GM19395 (cell line): ENCODE results near the gene DCDC2.
"Not testable (repeated sequence)": the region's sequence is repeated elsewhere in the genome, so short reads cannot be mapped to it uniquely, and the experiment has no call there.

ENCODE experiments used
- ATAC-seq: cut with Tn5 transposase; IDR thresholded peaks from one replicate; pipeline ENCODE4 v1.9.1; 2021; ENCODE audit warnings: mild to moderate bottlenecking, moderate library complexity; ENCODE audit not compliant: unreplicated experiment

The DCDC2 gene

DNA sequence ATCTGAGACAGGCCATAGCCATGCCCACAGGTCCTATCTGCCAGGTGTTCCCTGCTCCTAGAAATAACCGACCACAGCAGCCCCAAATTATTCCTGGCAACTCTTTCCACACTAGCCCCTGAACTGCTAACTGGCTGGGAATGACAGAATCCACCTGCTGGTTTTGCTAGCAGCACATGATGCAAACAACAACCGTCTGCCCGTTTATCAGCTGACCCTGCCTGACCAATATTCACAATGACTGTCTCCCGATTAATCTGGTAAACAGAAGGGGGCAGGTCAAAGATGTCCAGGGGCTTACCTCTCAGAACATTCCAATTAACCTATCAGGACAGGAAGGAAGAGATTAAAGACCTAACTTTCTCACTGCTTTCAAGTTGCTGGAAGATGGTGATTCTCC, 130.3 kb downstream of the DCDC2 start:
- ATAC-seq, result no peak

DNA sequence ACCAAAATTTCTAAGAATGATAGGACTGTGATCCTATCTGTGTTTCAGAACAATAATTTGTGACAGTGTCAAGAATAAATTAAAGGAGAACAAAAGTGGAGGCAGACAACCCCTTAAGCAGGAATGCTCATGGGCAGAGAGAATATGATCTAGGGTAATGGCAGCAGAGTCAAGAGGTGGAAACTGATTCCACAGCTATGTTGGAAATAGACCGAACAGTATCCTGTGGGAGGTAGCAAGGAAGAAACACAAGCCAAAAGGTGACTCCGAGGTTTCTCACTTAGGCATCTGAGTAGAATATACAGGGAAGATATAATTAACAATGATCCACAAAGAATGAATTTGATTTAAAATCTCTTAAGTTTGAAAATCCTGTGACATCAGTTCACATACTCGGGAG, 131.3 kb downstream of the DCDC2 start:
- no peak for ATAC-seq

DNA sequence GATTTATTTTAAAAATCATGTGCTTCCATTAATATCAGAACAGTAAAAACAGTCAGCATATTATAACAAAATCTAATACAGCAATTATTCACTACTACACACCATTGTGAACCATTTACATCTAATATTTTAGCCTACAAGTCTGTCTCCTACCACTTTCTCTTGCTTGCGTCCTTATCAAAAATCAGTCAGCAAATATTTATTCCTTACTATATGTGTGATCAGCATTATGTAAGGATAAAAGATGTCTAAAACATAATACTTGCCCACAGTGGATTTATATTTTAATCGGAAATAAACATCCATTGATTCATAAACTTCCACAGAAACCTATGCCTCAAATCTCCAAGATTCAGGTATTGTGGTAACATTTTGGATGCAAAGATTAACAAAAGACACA, 132.0 kb downstream of the DCDC2 start:
- ATAC-seq, result no peak

DNA sequence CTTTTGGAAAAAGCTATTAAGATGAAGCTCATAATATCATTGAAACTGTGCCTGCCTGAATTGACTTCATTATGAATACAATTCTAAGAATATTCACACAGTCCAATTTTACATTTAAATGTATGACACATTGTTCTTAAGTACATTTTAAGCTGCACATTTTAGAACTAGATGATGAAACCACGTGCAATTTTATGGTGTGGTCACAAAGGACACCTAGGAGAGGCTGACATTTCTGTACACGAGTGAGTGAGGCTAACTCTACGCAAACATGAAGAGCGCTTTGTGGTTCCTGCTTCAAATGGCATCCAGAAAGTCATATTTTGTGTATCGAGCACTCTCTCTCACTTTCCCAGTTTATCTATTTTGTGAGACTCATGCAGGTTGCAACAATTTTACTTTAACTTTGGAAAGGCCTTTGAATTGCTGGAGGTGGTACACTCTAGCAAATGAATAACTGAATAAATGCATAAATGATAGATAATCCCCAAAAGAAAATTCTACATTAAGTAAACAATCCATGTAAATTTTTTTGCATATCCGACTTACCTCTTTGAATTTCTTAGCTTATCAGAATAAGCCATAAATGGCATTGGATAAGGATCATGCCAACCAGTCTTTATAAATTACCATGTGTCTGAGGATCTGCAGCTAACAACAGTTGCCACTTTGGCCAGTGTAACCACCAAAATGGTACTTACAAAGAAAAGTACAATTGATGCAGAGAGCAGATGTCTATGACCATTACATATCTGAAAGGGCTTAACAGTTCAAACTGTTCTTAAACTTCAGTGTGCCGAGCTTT, 134.5 kb downstream of the DCDC2 start:
- ATAC-seq, result no peak

DNA sequence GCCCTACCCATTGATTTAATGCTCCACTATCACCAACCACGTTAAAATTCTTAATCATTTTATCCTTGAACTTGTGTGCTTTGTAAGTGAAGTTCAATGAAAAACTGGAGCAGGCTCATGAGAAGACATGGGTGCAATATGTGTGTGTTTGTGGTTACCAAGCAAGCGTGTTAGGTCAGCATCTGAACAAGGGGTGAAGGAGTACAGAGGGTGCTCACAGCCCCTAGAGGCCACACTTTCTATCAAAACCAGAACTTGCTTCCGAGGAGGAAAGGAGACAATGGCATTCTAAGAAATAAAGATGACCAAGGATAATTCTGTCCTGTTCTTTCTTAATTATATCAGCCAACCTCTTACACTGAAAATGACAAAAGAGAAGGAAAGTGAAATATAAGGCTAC, 138.2 kb downstream of the DCDC2 start:
- ATAC-seq, result no peak

DNA sequence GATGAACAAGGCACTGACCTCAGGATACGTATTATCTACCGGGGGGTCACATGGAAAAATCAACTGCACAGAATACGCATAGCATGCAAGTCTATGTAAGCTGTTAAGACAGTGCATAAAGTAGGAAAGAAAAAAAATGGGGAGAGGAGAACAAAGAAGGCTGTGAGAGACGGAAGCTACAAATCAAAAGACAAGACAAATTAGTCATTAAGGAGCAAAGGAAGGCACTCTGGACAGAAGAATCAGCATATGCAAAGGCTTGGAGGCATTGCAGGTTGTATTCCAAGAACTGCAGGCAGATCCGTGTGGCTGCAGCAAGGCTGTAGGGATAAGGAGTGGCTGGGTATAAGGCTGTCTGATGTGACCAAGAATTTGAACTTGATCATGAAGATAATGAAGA, 142.9 kb downstream of the DCDC2 start:
- no peak for ATAC-seq

DNA sequence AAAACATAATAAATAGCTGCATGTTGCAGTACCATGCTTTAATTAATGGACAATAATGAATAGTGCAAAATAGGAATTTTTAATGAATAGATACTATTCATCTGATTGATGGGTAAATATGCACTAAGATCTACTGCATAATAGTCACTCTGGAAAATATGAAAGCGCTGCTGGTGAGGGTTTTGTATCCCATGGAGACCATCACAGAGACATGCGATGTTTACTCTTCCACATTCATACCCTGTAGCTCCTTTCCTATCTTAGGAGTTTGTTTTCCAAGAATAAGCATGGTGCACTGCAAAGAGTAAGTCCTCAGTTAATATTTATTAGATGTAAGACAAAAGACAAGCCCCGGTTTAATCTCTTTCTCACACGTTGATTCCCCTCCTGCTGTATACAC, 150.4 kb downstream of the DCDC2 start:
- ATAC-seq, result no peak

DNA sequence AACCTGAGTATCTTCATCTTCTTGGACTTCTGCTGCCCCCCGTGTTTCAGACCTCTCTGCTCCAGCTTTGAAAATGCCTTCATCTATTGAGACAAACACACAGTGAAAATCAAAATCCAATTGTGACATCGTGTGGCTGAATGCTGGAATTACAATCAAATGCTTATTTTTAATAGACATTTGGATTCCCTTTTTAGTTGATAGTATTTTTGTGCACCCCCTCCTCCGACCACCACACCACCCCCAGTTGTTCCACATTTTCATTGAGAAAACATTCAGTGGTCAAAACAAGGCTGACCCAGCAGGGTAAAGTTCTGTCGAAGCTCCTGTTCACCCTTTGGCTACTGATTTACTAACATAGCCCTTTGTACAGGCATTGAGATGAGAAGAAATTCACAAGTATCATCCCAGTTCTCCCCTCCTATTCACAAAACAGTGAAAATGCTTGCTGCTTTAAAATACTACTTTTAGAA, 152.8 kb downstream of the DCDC2 start:
- ATAC-seq, result peak; percentile 85

DNA sequence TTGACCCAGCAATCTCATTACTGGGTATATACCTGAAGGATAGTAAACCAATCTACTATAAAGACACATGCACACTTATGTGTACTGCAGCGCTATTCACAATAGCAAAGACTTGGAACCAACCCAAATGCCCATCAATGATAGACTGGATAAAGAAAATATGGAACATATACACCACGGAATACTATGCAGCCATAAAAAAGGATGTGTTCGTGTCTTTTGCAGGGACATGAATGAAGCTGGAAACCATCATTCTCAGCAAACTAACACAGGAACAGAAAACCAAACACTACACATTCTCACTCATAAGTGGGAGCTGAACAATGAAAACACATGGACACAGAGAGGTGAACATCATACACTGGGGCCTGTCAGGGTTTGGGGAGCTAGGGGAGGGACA, 153.7 kb downstream of the DCDC2 start:
- ATAC-seq, result not testable (repeated sequence)

DNA sequence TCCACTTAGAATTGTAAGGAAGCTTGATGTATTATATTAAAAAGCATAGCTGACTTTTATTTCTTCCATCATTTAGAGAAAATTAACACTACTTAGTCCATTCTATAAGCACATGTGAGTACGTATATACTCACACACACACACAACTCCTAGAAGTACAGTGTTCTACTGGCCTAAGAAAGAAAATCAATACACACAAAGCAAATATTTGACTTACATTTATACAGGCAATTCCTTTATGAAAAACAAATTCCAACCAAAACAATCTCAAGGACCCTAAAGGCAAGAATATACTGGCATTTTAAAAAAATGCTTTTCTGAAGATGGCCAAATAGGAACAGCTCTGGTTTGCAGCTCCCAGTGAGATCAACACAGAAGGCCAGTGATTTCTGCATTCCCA, 160.0 kb downstream of the DCDC2 start:
- ATAC-seq, result no peak

DNA sequence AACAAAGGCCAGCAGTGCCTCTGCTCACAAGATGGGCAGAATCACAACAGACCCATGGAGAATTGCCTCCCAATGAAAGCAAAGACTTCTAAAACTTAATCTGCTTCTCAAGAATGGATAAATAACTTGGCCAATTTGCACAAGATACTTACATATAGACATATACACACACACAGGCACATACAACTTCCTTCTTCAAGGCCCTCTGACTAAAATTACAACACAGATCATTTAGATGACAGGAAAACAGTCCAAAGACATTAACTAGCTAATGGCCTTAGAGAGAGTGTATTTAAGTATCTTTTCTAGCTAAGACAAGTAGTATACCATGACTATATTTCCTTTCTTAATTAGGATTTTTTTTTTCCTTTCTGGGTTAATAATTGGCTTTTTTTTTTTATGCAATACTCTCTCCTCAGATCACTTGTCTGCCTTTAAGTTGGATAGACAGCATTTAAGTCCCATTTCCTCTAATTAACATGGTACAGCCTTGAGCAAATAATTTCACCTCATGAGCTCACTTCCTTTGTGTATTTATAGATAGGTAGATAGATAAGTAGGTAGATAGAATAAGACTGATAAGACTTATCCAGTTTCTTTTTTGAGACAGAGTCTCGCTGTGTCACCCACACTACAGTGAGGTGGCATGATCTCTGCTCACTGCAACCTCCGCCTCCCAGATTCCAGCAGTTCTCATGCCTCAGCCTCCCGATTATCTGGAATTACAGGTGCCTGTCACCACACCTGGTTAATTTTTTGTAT, 161.8 kb downstream of the DCDC2 start:
- ATAC-seq, result no peak

DNA sequence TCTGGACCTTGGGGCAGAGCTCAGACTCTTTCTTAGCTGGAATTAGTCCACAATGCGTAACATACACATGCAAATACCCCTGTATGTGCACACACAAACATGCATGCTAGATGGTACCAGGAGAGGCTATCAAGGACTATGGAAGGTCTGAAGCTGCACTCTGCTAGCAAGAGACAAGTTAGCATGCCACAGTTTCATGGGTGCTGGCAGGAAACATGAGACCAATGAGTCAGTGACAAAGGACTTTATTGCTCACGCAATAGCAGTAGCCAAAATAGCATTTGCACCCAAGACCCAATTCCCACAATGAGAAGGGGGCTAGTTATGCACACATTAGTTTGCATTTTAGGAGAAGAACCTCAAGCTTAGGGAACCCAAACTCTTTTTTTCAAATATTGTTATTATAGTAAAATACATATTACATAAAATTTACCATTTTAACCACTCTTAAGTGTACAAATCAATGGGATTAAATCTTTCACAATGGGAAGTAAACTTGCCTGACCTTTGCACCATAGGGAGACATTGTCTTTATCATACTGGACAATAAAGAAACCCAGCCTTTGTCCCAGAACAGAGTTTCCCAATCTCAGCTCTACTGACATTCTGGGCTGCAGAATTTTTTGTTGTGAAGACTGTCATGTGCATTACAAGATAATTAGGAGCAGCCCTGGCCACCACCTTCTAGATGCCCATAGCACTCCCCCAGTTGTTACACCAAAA, 162.7 kb downstream of the DCDC2 start:
- no peak for ATAC-seq

DNA sequence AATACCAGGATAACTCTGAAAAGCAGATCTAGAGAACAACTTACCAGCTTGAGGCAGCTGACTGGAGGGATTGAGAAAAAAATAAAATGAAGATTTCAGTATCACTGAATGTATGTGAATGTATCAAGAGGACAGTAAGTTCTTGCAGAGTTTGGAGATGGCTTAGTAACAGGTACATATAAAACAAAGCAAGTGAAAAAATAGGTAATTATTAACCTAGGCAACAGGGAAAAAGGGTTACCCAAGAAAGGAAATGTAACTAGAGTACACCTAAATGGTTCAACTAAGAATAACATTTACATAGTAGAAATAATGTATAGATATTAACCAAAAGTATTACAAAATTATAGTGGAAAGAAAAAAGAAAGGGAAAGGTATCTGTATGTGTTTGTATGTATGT, 164.5 kb downstream of the DCDC2 start:
- ATAC-seq, result no peak

DNA sequence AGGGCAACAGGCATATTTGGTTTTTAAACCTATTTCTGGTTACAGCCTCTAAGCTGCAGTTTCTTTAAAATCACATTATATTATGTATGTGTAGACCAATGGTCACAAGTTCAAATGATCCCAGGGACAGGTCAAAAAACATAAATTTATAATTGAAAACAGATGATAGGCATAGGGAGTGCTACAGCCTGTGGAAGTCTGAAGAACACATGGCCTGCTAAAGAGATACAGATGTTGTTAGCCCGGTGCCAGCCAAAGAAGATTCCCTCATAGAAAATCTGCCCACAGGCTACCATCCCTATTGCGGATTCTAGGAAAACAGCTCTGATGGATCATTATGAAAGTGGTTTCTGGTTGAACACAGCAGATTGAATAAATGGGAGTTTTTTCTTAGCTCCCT, 166.5 kb downstream of the DCDC2 start:
- ATAC-seq, result no peak

DNA sequence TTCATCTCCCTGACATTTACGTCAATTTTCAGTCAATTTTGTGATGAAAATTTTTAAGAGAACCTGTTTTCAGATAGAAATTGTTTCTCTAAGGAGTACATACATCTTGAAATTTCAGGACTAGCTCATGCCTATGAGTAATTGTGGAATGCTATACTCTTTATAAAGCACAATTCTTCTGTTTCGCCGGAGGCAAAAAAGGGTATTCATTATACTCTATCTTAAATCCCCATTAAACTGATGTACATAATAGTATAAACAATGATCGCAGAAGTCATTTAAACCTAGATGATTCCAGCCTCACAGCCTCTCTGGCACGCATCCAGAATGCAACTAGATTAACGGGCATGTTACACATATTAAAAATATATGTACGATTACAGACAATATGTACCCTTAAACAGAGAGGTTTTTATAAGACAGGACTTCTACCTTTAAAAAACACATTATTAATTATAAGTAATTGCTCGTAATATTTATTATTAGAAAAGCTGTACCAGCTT, 169.2 kb downstream of the DCDC2 start:
- no peak for ATAC-seq

DNA sequence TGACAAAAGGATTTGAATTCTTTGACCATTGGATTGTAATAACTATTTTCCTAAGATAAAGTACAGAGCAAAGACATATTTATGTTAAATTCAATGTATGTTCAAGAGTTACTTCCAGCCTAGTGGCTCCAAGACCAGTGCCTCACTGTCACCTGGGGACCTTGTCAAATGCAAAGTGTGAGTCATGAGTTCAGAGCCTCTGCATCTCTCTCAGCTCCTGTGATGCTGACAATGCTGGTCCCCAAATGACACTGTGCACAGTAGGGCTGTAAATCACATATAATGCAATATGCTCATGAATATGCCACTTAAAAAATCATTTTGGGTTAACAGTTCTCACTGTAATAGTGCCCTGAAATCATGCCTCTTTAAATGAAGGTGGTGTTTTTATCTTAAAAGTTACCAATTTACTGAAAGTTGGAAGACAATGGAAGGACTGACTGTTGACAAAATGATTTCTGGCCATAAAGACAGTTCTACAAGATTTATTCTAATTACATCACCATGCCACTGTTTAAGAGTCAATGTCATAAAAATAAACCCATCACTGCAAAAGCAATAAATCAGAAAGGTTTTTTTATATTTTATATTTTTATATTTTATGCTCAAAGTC, 169.8 kb downstream of the DCDC2 start:
- ATAC-seq, result no peak

DNA sequence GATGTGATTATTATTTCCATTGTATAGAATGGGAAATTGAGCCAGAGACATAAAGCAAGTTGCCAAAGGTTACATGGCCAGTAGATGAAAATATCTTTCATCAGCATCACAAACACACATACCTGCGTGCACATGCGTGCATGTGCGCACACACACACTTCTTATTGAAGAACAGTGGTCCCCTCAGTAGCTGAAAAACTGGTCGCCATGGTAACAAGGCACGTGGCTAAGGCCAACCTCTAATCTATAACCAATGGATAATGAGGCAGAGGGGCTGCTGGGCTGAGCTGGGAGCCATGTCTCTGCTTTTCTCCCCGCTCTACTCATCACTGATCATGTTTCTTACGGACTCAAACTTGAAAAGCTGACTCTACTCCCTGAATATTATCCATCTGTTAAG, 171.5 kb downstream of the DCDC2 start:
- ATAC-seq, result no peak

DNA sequence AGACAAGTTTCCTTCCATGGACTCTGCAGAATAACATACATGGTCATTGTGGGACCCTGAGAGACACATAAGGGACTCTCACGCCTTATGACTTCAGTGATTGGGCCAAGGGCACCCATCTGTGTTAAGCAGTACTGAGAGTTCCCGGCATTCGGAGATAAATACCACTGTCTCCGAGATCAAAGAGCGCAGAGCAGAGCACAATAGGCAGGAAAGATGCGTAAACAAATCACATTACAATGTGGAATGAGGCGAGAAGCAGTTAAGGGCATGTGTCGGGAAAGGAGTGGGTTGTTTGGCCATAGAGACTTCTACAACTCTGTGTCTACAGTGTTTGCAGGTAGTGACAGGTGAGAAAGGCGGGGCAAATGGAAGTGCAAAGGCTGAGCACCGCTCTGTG, 174.3 kb downstream of the DCDC2 start:
- ATAC-seq, result no peak

DNA sequence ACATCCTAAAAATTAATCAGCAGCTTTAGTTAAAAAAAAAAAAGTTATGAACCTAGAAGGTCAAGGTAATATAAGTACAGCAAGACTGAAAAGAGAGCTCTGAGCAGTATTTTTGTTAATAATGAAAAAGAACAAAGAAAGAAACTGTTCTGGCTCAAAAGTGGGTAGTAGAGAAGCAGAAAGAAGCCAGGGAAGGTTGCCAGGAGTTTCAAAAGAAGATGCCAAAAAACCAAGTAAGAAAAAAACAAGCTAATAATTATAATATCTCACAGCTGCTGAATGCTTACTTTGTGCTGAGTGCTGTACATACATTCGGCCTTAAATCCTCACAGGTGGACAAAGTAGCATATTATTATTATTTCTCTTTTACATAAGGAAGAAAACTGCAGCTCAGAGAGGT, 200.0 kb downstream of the DCDC2 start:
- ATAC-seq, result no peak

DNA sequence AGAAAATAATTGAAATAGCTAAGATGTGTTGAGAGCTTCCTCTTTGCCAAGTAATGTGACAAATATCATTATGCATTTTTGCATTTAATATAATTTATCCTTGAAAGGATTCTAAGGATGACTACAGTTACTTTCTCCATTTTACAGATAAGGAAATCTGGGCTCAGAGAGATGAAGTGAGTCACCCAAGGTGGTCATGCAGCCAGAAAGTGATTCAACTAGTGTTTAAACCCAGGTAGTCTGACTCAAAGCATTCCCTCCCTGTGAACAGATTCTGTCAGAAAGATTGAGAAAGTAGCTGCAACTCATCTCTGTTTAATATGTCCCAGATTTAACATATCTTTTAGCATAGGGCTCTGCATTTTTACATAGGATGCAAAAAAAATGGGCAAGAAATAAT, 203.7 kb downstream of the DCDC2 start:
- ATAC-seq, result no peak

DNA sequence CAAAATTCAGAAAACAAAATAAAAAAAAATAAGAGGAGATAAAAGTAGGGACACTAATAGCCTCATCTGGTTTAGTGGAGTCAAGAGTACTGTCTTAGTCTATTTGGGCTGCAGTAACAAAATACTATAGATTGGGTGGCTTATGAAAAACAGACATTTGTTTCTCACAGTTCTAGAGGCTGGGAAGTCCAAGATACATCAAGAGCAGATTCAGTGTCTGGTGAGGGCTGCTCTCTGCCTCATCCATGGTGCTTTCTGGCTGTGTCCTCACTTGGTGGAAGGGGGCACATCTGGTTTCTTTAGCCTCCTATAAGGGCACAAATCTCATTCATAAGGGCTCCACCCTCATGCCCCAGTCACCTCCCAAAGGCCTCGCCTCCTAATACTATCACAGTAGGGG, 205.8 kb downstream of the DCDC2 start:
- ATAC-seq, result no peak
